ENCODE results near the gene RIMS4.

The RIMS4 gene

GRCh38 chr20:44745122-44745597, 65.2 kb downstream of the RIMS4 start:
- H3K9me2 ChIP-seq (ENCODE audit: low read depth, low read length), result no peaks in the 10 kb centered on the region
- no peak overlapping the region for H3K27ac ChIP-seq (ENCODE audit: low read depth, low read length, poor library complexity, severe bottlenecking)
- no peaks in the 10 kb centered on the region for H3K36me3 ChIP-seq (ENCODE audit: insufficient read depth, low read length)
- H3F3A ChIP-seq (ENCODE audit: insufficient read depth, low read length), result no peaks in the 10 kb centered on the region
- H3K4me3 ChIP-seq (ENCODE audit: low read depth, low read length, poor library complexity, severe bottlenecking), result peak overlapping the region; percentile 61
- no peak overlapping the region; the same call in 1 of the 2 replicates for H3K9ac ChIP-seq (ENCODE audit: low read length)
- no peaks in the 10 kb centered on the region for H3K27me3 ChIP-seq (ENCODE audit: insufficient read depth, low read length)
- H3K4me1 ChIP-seq (ENCODE audit: insufficient read depth, low read length, severe bottlenecking), result peaks cover 18% of the 10 kb centered on the region
- H3K9me3 ChIP-seq (ENCODE audit: low read length), result no peaks in the 10 kb centered on the region
- no peak for TF ChIP-seq EZH2 (IDR thresholded peaks at IDR 0.05; ENCODE audit: borderline replicate concordance, low read length)
- TF ChIP-seq CTCF (IDR thresholded peaks at IDR 0.05; ENCODE audit: low read length), result no peak
- no peak overlapping the region for H2AFZ ChIP-seq (ENCODE audit: low read length)
- no peaks in the 10 kb centered on the region for H4K20me1 ChIP-seq (ENCODE audit: insufficient read depth, low read length)
- peak overlapping the region; percentile 86; the same call in 1 of the 2 replicates for H3K4me2 ChIP-seq (ENCODE audit: low read length)
- H3K79me2 ChIP-seq (ENCODE audit: insufficient read depth, low read length), result no peaks in the 10 kb centered on the region

- Histone ChIP-seq H3K36me3 (ENCODE audit: insufficient read depth, low read length) (no peaks in the 10 kb centered on the region), H3K4me1 (ENCODE audit: insufficient read depth, low read length, severe bottlenecking) (peaks cover 18% of the 10 kb centered on the region), H3F3A (ENCODE audit: insufficient read depth, low read length) (no peaks in the 10 kb centered on the region), H3K79me2 (ENCODE audit: insufficient read depth, low read length) (no peaks in the 10 kb centered on the region), H4K20me1 (ENCODE audit: insufficient read depth, low read length) (no peaks in the 10 kb centered on the region), H3K4me3 (ENCODE audit: low read depth, low read length, poor library complexity, severe bottlenecking) (no peak overlapping the region), H3K4me2 (ENCODE audit: low read length) (no peak overlapping the region), H3K9me3 (ENCODE audit: low read length) (no peaks in the 10 kb centered on the region), H3K9ac (ENCODE audit: low read length) (no peak overlapping the region), H3K27ac (ENCODE audit: low read depth, low read length, poor library complexity, severe bottlenecking) (no peak overlapping the region), H3K9me2 (ENCODE audit: low read depth, low read length) (no peaks in the 10 kb centered on the region), H3K27me3 (ENCODE audit: insufficient read depth, low read length) (no peaks in the 10 kb centered on the region), H2AFZ (ENCODE audit: low read length) (no peak overlapping the region)
- no peak for TF ChIP-seq EZH2 (IDR thresholded peaks at IDR 0.05; ENCODE audit: borderline replicate concordance, low read length)
- no peak for TF ChIP-seq CTCF (IDR thresholded peaks at IDR 0.05; ENCODE audit: low read length)
Measured at GRCh38 chr20:44743916-44744655, 66.3 kb downstream of the RIMS4 start.

GRCh38 chr20:44743080-44743701, 67.2 kb downstream of the RIMS4 start:
- no peak overlapping the region for H2AFZ ChIP-seq (ENCODE audit: low read length)
- no peak overlapping the region for H3K27ac ChIP-seq (ENCODE audit: low read depth, low read length, poor library complexity, severe bottlenecking)
- no peaks in the 10 kb centered on the region for H3F3A ChIP-seq (ENCODE audit: insufficient read depth, low read length)
- no peaks in the 10 kb centered on the region for H3K9me2 ChIP-seq (ENCODE audit: low read depth, low read length)
- no peaks in the 10 kb centered on the region for H4K20me1 ChIP-seq (ENCODE audit: insufficient read depth, low read length)
- H3K9ac ChIP-seq (ENCODE audit: low read length), result no peak overlapping the region
- no peaks in the 10 kb centered on the region for H3K9me3 ChIP-seq (ENCODE audit: low read length)
- no peaks in the 10 kb centered on the region for H3K79me2 ChIP-seq (ENCODE audit: insufficient read depth, low read length)
- no peaks in the 10 kb centered on the region for H3K36me3 ChIP-seq (ENCODE audit: insufficient read depth, low read length)
- no peak overlapping the region for H3K4me2 ChIP-seq (ENCODE audit: low read length)
- H3K27me3 ChIP-seq (ENCODE audit: insufficient read depth, low read length), result no peaks in the 10 kb centered on the region
- TF ChIP-seq CTCF (IDR thresholded peaks at IDR 0.05; ENCODE audit: low read length) (no peak), EZH2 (IDR thresholded peaks at IDR 0.05; ENCODE audit: borderline replicate concordance, low read length) (no peak)
- peaks cover 25% of the 10 kb centered on the region for H3K4me1 ChIP-seq (ENCODE audit: insufficient read depth, low read length, severe bottlenecking)
- no peak overlapping the region for H3K4me3 ChIP-seq (ENCODE audit: low read depth, low read length, poor library complexity, severe bottlenecking)

Data from OCI-LY1 (cell line).